Measurements from ENCODE around the gene PTHLH.

Gene PTHLH

DNA sequence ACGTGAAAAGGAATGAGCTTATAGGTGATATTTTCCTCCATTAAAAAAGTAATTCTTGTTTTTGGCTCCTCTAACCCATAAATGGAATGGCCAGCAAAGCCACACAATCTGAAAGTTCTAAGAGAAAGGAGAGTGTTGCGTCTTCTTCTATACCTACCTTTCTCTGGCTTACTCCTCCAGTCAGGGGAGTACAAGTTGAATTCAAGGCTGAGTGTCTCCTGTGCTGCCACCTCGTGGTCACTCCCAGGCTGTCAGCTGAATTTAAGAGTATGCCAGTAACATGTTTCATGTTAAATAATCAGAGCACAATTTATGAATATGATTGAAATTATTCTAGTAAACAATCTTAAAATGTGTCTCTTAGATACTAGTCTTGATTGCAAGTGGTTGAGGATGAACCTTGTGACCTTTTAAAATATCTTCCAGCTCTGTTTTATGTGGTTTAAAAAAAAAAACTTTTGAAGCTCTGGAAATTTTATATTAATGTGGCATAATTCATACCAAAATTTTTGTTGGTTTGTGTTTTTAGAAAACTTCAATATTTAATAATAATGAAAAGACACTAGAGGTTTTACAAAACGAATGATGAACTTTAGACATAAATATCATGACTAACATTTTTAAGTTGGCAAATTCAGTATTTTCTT, 31.7 kb downstream of the PTHLH start:
- TF ChIP-seq, protein P1, sequence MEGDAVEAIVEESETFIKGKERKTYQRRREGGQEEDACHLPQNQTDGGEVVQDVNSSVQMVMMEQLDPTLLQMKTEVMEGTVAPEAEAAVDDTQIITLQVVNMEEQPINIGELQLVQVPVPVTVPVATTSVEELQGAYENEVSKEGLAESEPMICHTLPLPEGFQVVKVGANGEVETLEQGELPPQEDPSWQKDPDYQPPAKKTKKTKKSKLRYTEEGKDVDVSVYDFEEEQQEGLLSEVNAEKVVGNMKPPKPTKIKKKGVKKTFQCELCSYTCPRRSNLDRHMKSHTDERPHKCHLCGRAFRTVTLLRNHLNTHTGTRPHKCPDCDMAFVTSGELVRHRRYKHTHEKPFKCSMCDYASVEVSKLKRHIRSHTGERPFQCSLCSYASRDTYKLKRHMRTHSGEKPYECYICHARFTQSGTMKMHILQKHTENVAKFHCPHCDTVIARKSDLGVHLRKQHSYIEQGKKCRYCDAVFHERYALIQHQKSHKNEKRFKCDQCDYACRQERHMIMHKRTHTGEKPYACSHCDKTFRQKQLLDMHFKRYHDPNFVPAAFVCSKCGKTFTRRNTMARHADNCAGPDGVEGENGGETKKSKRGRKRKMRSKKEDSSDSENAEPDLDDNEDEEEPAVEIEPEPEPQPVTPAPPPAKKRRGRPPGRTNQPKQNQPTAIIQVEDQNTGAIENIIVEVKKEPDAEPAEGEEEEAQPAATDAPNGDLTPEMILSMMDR (conservative IDR thresholded peaks at IDR 0.05; ENCODE audit: low read depth): peak; percentile 74
- no peak overlapping the region for H3K27ac ChIP-seq
- peak; percentile 67 for DNase-seq (ENCODE audit: low spot score)
- ChIA-PET CTCF (interaction anchor here (0.6 to 1.7 kb wide), 14 partner anchors 10 to 992 kb away, joined by 3 to 10 read pairs (median 4); no protein-coding TSS in a partner anchor), POLR2A (ENCODE audit: low non-redundant PET) (no interaction called here)

DNA sequence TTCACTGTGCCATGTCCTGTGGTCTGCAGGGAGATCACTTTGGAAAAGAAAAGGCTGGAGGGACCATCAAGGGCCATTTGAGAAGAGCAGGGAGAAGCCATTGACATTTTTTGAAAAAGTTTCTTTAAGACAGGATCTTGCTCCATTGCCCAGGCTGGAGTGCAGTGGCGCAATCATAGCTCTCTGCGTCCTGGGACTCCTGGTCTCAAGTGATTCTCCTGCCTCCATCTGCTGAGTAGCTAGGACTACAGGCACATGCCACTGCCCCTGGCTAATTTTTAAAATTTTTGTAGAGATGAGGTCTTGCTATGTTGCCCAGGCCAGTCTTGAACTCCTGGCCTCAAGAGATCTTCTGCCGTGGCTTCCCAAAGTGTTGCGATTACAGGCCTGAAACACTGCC, 32.3 kb downstream of the PTHLH start:
- DNase-seq (ENCODE audit: low spot score): no peak
- ChIA-PET POLR2A (ENCODE audit: low non-redundant PET) (no interaction called here), CTCF (interaction anchor here (0.6 to 1.7 kb wide), 6 partner anchors 11 to 207 kb away, joined by 3 to 6 read pairs (median 3); no protein-coding TSS in a partner anchor)
- TF ChIP-seq, protein P1 (conservative IDR thresholded peaks at IDR 0.05; ENCODE audit: low read depth): no peak
- H3K27ac ChIP-seq: no peak overlapping the region

DNA sequence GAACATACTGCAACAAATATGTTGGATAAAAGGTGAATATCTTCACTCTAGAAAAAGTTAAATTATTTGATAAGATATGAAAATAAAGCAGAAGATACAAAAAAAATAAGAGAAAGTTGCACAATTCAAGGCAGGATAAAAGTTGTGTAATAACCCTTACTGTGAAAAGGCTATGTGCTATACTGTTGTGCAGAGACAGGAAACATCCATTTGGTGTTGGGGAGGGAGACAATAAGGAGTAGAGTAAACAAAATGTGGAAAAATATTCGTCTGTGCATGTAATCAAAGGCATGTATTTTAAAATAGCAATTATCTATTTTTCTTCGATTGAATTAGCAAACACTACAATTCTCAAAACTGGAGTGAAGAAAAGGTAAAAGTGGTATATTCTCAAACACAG, 34.8 kb downstream of the PTHLH start:
- ChIA-PET CTCF (no interaction called here), POLR2A (ENCODE audit: low non-redundant PET) (no interaction called here)
- DNase-seq (ENCODE audit: low spot score): no peak
- TF ChIP-seq, protein P1 (conservative IDR thresholded peaks at IDR 0.05; ENCODE audit: low read depth): no peak
- H3K27ac ChIP-seq: no peak overlapping the region

DNA sequence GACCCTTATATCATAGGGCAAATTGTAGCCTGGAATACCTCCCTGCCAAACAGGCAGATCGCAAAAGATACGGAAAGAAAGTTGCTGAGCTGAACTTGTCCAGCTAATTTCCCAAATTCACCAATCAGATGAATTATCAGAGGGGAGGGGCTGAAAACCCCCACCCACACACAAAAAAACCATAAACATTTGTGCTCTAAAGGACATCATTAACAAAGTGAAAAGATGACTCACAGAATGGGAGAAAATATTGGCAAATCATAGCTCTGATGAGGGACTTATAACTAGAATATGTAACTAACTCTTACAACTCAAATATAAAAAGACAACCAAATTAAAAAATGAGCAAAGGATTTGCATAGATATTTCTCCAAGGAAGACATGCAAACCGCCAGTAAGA, 36.3 kb downstream of the PTHLH start:
- CTCF ChIA-PET: interaction anchor here (0.6 kb wide), 1 partner anchor 937 kb away, joined by 3 read pairs; no protein-coding TSS in a partner anchor
- TF ChIP-seq, protein P1 (conservative IDR thresholded peaks at IDR 0.05; ENCODE audit: low read depth): no peak
- H3K27ac ChIP-seq: no peak overlapping the region

DNA sequence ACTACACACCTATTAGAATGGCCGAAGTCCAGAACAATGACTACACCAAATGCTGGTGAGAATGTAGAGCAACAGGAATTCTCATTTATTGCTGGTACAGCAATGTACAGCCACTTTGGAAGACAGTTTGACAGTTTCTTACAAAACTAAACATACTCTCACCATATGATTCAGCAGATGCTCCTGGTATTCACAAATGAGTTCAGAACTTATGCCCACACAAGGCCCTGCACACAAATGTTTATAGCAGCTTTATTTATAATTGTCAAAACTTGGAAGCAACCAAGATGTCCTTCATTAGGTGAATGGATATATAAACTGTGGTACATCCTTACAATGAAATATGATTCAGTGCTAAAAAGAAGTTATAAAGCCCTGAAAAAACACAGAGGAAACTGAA, 38.3 kb downstream of the PTHLH start:
- no peak overlapping the region for H3K27ac ChIP-seq
- ChIA-PET POLR2A (ENCODE audit: low non-redundant PET) (no interaction called here), CTCF (no interaction called here)
- TF ChIP-seq, protein P1 (conservative IDR thresholded peaks at IDR 0.05; ENCODE audit: low read depth): no peak
- no peak for DNase-seq (ENCODE audit: low spot score)

More for the DNA sequence above, 36.3 kb downstream of the PTHLH start:
- DNase-seq (ENCODE audit: low spot score): no peak
- POLR2A ChIA-PET (ENCODE audit: low non-redundant PET): no interaction called here

DNA sequence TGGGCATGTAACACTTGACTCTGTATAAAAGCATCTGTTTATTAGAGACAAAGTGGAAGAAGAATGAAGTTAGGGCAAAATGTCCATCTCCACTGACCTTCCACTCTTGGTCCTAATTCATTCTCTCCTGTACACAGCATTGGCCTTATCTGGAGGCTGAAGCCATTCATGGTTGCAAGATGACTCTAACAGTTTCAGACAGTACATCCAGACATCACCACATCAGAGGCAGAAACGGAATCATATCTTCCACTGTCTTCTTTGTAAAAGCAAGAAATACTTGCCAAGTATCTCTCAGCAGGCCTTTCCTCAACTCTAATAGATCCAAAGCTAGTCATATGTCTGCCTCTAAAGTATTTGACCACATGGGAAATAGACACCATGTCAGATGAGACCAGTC, 41.1 kb downstream of the PTHLH start:
- CTCF ChIA-PET: interaction anchor here (0.6 kb wide), 1 partner anchor 305 kb away, joined by 8 read pairs; no protein-coding TSS in a partner anchor
- no peak for DNase-seq (ENCODE audit: low spot score)
- TF ChIP-seq, protein P1 (conservative IDR thresholded peaks at IDR 0.05; ENCODE audit: low read depth): no peak

More for the DNA sequence above, 41.1 kb downstream of the PTHLH start:
- no peak overlapping the region for H3K27ac ChIP-seq
- POLR2A ChIA-PET (ENCODE audit: low non-redundant PET): no interaction called here

Measured in RWPE1 (cell line).